SK-N-SH treated with all-trans-retinoic acid at 6 μM for 48 hours (cell line): ENCODE measurements around the gene DCAF15.

Source experiments
- ATAC-seq: fragments of 200-7000 bp; cut with Tn5 transposase; 3 replicates; pipeline ENCODE4 v1.9.1; 2020; ENCODE audit warnings: mild to moderate bottlenecking, moderate library complexity
- ARNTL ChIP-seq: fragments of 450-650 bp; formaldehyde crosslinking; IDR thresholded peaks from 2 replicates; pipeline ENCODE4 v1.5.0; 2020; ENCODE audit warnings: low read depth, mild to moderate bottlenecking, moderate library complexity, borderline replicate concordance
- BACH2 ChIP-seq: fragments of 250-450 bp; sonication (Bioruptor Pico); IDR thresholded peaks from 2 replicates; pipeline ENCODE4 v1.9.0; 2021; ENCODE audit warnings: mild to moderate bottlenecking, borderline replicate concordance
- CSDC2 ChIP-seq: fragments of 250-450 bp; sonication (Bioruptor Pico); IDR thresholded peaks from 2 replicates; pipeline ENCODE4 v1.5.0; 2020; ENCODE audit warnings: mild to moderate bottlenecking, moderate library complexity
- CSRNP3 ChIP-seq: fragments of 250-450 bp; sonication (Bioruptor Pico); IDR thresholded peaks from 2 replicates; pipeline ENCODE4 v1.5.1; 2021; ENCODE audit warnings: mild to moderate bottlenecking, moderate library complexity
- ESRRG ChIP-seq: fragments of 250-450 bp; sonication (Bioruptor Pico); IDR thresholded peaks from 2 replicates; pipeline ENCODE4 v1.6.1; 2021; ENCODE audit warnings: mild to moderate bottlenecking
- GLIS3 ChIP-seq: fragments of 250-450 bp; sonication (Bioruptor Pico); IDR thresholded peaks from 2 replicates; pipeline ENCODE4 v1.5.0; 2020; ENCODE audit warnings: mild to moderate bottlenecking, moderate library complexity
- ISL1 ChIP-seq: fragments of 250-450 bp; sonication (Bioruptor Pico); IDR thresholded peaks from 2 replicates; pipeline ENCODE4 v2.1.2; 2022; ENCODE audit warnings: mild to moderate bottlenecking, moderate library complexity
- OSR1 ChIP-seq: fragments of 250-450 bp; sonication (Bioruptor Pico); IDR thresholded peaks from 2 replicates; pipeline ENCODE4 v1.8.0; 2022; ENCODE audit warnings: moderate library complexity, mild to moderate bottlenecking, inconsistent platforms
- POU6F1 ChIP-seq: fragments of 250-450 bp; sonication (Bioruptor Pico); IDR thresholded peaks from 2 replicates; pipeline ENCODE4 v1.8.0; 2021; ENCODE audit warnings: low read depth, mild to moderate bottlenecking, moderate library complexity, borderline replicate concordance
- PPARA ChIP-seq: fragments of 250-450 bp; sonication (Bioruptor Pico); IDR thresholded peaks from 2 replicates; pipeline ENCODE4 v1.5.0; 2020; ENCODE audit warnings: mild to moderate bottlenecking, borderline replicate concordance
- RARB ChIP-seq: fragments of 250-450 bp; sonication (Bioruptor Pico); IDR thresholded peaks from 2 replicates; pipeline ENCODE4 v1.8.0; 2021; ENCODE audit warnings: mild to moderate bottlenecking, moderate library complexity
- SNAI2 ChIP-seq: fragments of 250-450 bp; sonication (Bioruptor Pico); IDR thresholded peaks from 2 replicates; pipeline ENCODE4 v1.5.0; 2020; ENCODE audit warnings: mild to moderate bottlenecking, moderate library complexity
- TCF4 ChIP-seq: fragments of 250-450 bp; sonication (Bioruptor Pico); IDR thresholded peaks from 2 replicates; pipeline ENCODE4 v1.8.0; 2021; ENCODE audit warnings: mild to moderate bottlenecking, moderate library complexity, borderline replicate concordance
- TOX ChIP-seq: fragments of 250-450 bp; sonication (Bioruptor Pico); IDR thresholded peaks from 2 replicates; pipeline ENCODE4 v1.8.0; 2021; ENCODE audit warnings: mild to moderate bottlenecking, moderate library complexity, borderline replicate concordance
- TSHZ2 ChIP-seq: fragments of 250-450 bp; sonication (Bioruptor Pico); IDR thresholded peaks from 2 replicates; pipeline ENCODE4 v1.5.0; 2020; ENCODE audit warnings: mild to moderate bottlenecking, moderate library complexity
- ZFP30 ChIP-seq: fragments of 450-650 bp; formaldehyde crosslinking; IDR thresholded peaks from 2 replicates; pipeline ENCODE4 v1.5.0; 2022; ENCODE audit warnings: mild to moderate bottlenecking, moderate library complexity
- ZNF565 ChIP-seq: fragments of 450-650 bp; formaldehyde crosslinking; conservative IDR thresholded peaks from 2 replicates; pipeline ENCODE4 v1.5.0; 2020; ENCODE audit warnings: low read depth, mild to moderate bottlenecking, moderate library complexity
- ZNF70 ChIP-seq: fragments of 450-650 bp; formaldehyde crosslinking; IDR thresholded peaks from 2 replicates; pipeline ENCODE4 v1.5.0; 2020; ENCODE audit warnings: mild to moderate bottlenecking, moderate library complexity
- ZNF8 ChIP-seq: fragments of 450-650 bp; formaldehyde crosslinking; IDR thresholded peaks from 2 replicates; pipeline ENCODE4 v1.5.0; 2020; ENCODE audit warnings: mild to moderate bottlenecking, moderate library complexity

DCAF15 gene

GRCh38 chr19:13960863-13961784, 8.8 kb downstream of the DCAF15 start:
- TF ChIP-seq ZFP30 (CRISPR knock-in tag): no peak
- ATAC-seq: no peak

- ATAC-seq: peak; percentile 8; the same call in 2 of the 3 replicates
- TF ChIP-seq OSR1 (CRISPR knock-in tag) (no peak), ISL1 (no peak), BACH2 (CRISPR knock-in tag) (no peak), ZNF70 (CRISPR knock-in tag) (no peak), CSDC2 (no peak), ARNTL (CRISPR knock-in tag) (no peak), POU6F1 (no peak), ZNF8 (CRISPR knock-in tag) (no peak), SNAI2 (CRISPR knock-in tag) (no peak), ZNF565 (no peak), PPARA (CRISPR knock-in tag) (no peak), TSHZ2 (CRISPR knock-in tag) (no peak), TCF4 (CRISPR knock-in tag) (no peak), GLIS3 (no peak)
Measured at GRCh38 chr19:13961826-13962698, 9.8 kb downstream of the DCAF15 start.

GRCh38 chr19:13962699-13963602, 10.6 kb downstream of the DCAF15 start:
- ATAC-seq: peak; percentile 31

More at GRCh38 chr19:13962699-13963602, 10.6 kb downstream of the DCAF15 start:
- no peak for TF ChIP-seq CSDC2
- no peak for TF ChIP-seq ESRRG
- TF ChIP-seq ZNF565: no peak
- TF ChIP-seq TOX: no peak
- TF ChIP-seq GLIS3: no peak
- TF ChIP-seq BACH2 (CRISPR knock-in tag): no peak
- no peak for TF ChIP-seq ZNF70 (CRISPR knock-in tag)
- no peak for TF ChIP-seq RARB (CRISPR knock-in tag)
- no peak for TF ChIP-seq CSRNP3 (CRISPR knock-in tag)
- TF ChIP-seq OSR1 (CRISPR knock-in tag): no peak
- no peak for TF ChIP-seq PPARA (CRISPR knock-in tag)
- no peak for TF ChIP-seq POU6F1
